HG03060 (cell line): ENCODE data around the gene WNT9A.

ENCODE experiments used
- ATAC-seq: cut with Tn5 transposase; IDR thresholded peaks from one replicate; pipeline ENCODE4 v1.9.1; 2021; ENCODE audit warnings: low read depth, moderate number of reproducible peaks; ENCODE audit not compliant: unreplicated experiment

Gene WNT9A

GRCh38 chr1:227942716-227943261, 4.9 kb downstream of the WNT9A start:
- ATAC-seq: no peak

- no peak for ATAC-seq
Observed at GRCh38 chr1:227942021-227942715, 5.6 kb downstream of the WNT9A start.

- ATAC-seq: no peak
Observed at GRCh38 chr1:227941509-227942020, 6.2 kb downstream of the WNT9A start.

GRCh38 chr1:227940791-227941241, 6.9 kb downstream of the WNT9A start:
- ATAC-seq: no peak

GRCh38 chr1:227939791-227940771, 7.7 kb downstream of the WNT9A start:
- no peak for ATAC-seq

- no peak for ATAC-seq
Observed at GRCh38 chr1:227938911-227939790, 8.6 kb downstream of the WNT9A start.

- no peak for ATAC-seq
Observed at GRCh38 chr1:227938276-227938675, 9.5 kb downstream of the WNT9A start.

- no peak for ATAC-seq
Observed at GRCh38 chr1:227937838-227938145, 9.9 kb downstream of the WNT9A start.

- no peak for ATAC-seq
Observed at GRCh38 chr1:227937031-227937837, 10.5 kb downstream of the WNT9A start.

- ATAC-seq: no peak
Observed at GRCh38 chr1:227935826-227936225, 11.9 kb downstream of the WNT9A start.

- no peak for ATAC-seq
Observed at GRCh38 chr1:227934476-227935313, 13.0 kb downstream of the WNT9A start.

- ATAC-seq: no peak
Observed at GRCh38 chr1:227929751-227930472, 17.8 kb downstream of the WNT9A start.

- no peak for ATAC-seq
Observed at GRCh38 chr1:227928811-227929375, 18.8 kb downstream of the WNT9A start.

GRCh38 chr1:227927971-227928741, 19.6 kb downstream of the WNT9A start:
- no peak for ATAC-seq

- ATAC-seq: no peak
Observed at GRCh38 chr1:227926896-227927885, 20.5 kb downstream of the WNT9A start.
